GM21526 (cell line): ENCODE data around the gene WDR6.
A peak's percentile ranks its signal among the peaks of the same experiment; 100 is the strongest.

Source experiments
- ATAC-seq: cut with Tn5 transposase; IDR thresholded peaks from one replicate; pipeline ENCODE4 v1.9.1; 2021; ENCODE audit warnings: moderate library complexity; ENCODE audit not compliant: unreplicated experiment, low FRiP score

Gene WDR6

DNA sequence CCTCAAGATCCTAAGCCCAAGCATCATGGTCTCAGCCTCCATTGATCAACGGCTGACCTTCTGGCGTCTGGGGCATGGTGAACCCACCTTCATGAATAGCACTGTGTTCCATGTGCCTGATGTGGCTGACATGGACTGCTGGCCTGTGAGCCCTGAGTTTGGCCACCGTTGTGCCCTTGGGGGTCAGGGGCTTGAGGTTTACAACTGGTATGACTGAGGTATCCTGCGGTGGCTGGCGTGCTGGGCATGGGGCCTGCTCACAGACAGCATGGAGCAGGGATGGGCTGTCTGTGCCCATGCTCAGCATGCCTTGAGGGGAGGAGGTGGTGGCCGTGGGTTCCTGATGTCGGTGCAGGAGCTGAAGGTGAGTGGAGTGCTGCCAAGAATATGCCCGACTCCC lies 7.9 kb downstream of the WDR6 start:
- no peak for ATAC-seq

DNA sequence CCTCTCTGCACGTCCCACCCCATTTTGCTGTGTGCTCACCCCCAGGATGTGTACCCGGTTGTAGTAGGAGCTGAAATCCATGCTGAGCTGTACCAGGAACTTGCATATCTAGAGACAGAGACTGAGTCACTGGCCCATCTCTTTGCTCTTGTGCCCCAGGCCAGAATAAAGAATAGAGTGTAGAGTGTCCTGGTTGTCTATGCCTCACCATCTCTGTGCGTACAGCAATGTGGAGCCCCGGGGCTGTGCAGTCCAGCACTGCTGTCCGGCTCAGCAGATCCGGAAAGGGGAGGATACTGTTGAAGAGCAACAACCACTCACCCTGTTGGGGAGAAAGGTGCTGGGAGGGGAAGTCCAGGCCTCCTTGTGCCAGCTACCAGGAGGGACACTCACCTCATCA lies 8.6 kb downstream of the WDR6 start:
- ATAC-seq, result no peak

DNA sequence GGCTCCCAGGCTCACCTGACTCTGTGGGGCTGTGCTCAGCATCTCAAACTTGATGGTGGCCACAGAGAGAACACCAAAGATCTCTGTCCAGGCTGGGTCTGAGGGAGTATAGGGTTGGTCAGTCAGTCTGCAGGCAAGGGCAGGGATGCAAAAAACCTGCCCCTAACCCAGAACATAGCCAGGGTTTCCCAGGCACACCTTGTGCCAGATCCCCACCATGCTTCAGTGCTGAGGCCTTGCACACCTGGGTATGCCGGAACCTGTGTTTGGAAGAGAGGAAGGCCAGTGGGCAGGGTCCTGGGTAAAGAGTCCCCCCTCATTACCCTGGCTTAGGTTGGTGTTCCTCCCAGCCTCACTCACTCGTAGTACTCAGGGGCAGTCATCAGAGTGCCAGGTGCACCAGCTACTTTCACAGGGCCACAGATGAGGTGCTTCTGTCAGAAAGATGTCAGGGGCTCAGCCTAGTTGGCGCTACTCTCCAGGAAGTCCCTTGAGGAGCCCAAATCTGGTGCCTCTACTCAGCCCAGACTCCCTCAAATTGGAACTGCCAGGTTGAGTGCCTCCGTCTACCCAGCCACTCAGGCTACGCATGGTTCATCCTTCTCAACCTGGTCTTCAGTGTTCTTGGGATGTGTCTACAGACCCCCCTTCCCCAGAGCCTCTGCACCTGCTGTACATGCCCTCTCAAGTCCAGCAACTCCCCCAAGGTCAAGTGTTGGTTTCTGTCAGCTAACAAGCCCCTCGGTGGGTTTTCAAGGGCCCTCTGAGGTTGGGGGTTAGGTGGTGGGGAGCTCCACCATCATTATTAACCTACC lies 9.4 kb downstream of the WDR6 start:
- ATAC-seq, result no peak

GRCh38 chr3:49017229-49017970 lies 10.2 kb downstream of the WDR6 start:
- no peak for ATAC-seq

- ATAC-seq, result no peak
Measured at GRCh38 chr3:49017971-49018706, 10.9 kb downstream of the WDR6 start, which contains the start of gene DALRD3. Gene DALRD3 (minus strand): TSS chr3:49018580. CDS start chr3:49018564, 16 bp downstream.

DNA sequence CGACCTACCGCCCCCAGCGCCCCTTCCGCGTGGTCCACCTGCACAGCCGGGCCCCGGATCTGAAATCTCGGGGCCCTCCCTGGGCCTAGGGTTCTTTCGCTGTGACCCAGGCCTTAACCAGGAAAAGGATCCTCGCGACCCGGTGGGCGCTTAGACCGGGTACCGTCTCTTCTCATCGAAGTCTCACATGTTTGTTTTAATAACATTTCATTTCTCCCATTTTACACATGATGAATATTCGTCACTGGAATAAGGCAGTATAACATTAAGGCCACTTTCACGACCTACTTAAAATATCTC lies 11.5 kb downstream of the WDR6 start:
- ATAC-seq, result no peak

GRCh38 chr3:49019941-49020329 lies 12.7 kb downstream of the WDR6 start:
- ATAC-seq, result no peak

DNA sequence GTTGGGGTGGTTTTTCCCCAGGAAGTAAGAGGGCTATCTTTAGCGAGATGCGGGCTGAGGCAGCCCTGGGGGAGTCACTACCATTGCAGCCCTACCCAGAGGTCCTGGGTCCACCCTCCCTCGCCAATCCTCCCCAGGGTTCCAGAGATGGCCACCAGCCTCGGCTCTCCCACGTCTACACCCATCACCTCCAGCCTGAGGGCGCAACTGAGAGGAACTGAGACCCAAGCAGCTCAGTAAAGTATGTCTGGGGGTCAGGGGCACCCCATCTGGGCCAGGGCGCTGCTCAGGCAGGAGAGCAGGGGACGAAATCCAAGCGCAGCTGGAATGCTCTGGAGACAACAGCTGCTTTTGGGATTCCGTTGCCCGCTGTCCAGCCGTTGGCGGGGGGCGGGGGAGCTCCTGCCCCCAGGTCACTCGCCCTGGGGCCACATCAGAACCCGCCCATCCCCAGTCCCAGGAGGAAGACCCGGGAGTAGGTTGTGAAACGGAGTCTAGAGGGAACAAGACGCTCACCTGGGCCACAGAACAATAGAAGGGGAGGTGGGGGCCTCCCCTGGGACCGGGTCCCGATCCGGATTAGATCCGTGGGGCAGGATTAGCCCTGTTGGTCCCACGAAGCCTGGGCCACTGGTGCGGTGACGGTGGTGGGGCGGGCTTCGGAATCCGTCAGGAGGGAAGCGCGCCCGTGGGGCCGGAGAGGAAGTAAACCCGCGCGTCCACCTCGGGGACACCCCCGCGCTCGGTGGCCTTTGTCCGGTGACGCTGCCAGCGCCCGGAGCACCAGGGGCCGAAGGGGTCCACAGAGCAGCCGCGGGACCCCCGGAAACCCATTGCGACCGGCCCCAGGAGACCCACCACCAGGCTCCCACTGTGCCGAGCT lies 13.4 kb downstream of the WDR6 start:
- ATAC-seq, result peak; percentile 1

- ATAC-seq, result peak; percentile 40
Measured at GRCh38 chr3:49021213-49021812, 14.1 kb downstream of the WDR6 start.

DNA sequence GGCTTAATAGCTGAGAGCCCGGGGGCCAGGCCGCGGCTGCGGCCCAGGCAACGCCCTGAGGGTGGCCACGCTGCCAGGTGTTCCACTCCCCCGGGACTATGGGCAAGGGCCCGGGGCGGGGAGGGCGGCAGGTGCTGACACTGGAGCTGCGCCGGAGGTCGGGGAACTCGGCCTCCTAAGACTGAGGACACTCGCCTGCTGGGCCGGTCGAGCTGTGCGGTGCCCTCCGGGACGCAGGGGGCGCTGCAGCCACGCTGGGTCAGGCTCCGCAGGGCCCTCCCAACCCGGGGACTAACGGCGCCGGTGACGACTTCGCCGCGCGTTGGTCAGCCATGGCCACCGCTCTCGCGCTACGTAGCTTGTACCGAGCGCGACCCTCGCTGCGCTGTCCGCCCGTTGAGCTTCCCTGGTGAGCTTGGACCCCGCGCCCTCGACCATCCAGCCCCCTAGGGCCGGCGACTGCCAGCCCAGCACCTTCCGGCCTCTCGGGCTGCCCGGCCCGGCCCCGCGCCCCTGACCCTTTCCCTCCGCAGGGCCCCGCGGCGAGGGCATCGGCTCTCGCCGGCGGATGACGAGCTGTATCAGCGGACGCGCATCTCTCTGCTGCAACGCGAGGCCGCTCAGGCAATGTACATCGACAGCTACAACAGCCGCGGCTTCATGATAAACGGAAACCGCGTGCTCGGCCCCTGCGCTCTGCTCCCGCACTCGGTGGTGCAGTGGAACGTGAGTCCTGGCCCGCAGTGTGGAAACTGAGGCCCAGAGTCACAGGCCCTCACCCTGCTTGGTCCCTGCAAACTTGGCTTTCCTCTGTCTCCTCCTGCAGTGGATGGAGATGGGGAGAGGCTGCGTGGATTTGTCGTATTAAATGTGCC lies 14.9 kb downstream of the WDR6 start, which contains the start of gene NDUFAF3:
Gene NDUFAF3 (plus strand): TSS at position 309 of the 875 bp plus-strand sequence. CDS start 24 bp downstream, at position 333.
- ATAC-seq, result peak; percentile 46

GRCh38 chr3:49022688-49023171 lies 15.5 kb downstream of the WDR6 start:
- ATAC-seq, result no peak

DNA sequence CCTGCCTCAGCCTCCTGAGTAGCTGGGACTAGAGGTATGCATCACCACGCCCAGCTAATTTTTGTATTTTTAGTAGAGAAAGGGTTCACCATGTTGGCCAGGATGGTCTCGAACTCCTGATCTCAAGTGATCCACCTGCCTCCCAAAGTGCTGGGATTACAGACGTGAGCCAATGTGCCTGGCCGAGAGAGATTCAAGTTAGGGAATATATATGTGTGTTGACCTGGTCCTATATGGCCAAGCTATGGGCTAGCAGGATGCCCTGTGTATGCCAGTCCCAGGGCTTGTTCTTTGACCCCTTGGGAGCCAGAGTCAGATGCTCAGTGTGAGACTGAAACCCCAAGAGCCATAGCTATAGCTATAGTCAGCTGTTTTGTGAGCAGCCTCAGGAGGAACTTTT lies 16.6 kb downstream of the WDR6 start:
- ATAC-seq, result no peak

DNA sequence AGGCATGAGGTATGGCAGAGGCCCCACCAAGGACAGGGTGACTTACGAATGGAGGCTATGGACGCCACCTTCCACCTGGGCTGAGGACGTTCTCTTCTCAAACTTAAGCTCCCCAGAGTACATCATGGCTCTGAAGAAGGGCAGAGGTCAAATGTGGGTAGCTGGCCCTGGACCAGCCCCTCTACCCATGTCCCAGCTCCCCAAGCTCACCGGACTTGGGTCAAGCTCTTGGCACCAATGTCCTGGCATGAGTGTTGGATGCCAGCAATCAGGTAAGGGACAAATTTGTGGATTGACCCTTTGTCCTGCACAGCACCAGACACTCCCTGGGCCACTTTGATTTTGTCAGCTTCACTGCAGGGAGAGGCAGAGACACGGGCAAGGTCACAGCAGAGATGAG lies 17.3 kb downstream of the WDR6 start:
- no peak for ATAC-seq

DNA sequence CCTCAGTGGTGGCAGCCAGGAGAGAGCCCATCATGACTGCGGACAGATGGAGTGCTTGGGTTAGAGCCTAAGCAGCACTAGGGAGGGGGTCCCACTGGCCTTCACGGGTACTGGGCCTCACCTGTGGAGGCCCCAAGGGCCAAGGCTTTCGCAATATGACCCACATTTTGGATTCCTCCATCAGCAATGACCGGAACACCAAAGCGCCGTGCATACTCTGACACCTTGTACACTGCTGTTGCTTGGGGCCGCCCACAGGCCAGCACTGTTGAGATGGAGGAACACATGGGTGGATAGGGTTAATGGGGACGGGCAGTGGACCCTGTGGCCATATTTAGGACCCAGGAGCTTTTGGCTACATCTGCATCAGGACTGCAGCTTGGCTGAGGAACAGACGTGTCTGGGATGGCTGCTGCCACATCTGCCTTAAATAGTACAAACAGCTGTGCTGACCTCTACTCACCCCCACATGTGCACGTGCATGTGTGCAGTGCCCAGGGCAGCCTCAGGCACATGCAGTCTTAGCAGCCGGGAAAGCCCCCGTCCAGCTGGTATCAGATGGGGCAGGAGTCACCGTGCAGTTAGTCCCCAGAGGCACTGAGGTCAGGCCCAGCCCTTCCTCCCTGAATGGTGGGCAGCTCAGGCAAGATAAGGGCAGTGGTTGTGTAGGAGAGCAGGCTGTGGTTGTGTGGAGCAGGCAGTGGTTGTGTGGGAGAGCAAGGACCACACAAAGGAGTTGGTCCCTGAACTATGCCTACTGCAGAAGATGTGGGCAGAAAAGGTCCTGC lies 18.0 kb downstream of the WDR6 start:
- ATAC-seq, result no peak

DNA sequence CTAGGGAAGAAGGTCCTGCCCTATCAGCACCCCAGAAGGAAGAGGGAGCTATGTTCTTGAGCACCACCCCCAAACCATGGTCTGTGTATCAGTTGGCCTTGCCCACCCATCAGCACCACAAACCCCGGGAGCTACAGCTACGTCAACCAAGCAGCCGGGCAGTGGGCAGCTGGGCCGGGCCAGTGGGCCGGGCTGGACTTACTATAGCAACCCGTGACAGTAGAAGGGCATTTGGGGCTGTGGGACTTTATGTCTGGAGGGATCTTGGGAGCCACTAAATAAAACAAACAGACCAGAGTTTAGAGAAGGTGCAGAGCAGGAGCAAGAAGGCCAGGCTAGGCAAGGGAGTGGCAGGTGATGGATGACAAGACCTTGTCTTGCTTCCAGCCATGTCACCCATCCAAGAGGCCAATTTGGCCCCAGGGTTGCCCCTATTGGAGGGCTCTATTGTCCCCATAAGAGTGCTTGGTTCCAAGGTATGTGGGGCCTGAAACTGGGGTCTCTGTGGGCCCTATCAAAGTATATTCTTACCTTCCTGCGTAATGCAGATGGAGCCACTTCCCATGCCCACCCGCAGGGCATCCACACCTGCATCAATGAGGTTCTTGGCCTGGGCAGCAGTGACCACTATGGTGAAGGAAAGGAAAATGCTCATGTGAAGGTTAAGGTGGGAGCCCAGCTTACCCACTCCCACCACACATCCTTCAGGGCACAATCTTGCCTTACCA lies 18.8 kb downstream of the WDR6 start:
- no peak for ATAC-seq

DNA sequence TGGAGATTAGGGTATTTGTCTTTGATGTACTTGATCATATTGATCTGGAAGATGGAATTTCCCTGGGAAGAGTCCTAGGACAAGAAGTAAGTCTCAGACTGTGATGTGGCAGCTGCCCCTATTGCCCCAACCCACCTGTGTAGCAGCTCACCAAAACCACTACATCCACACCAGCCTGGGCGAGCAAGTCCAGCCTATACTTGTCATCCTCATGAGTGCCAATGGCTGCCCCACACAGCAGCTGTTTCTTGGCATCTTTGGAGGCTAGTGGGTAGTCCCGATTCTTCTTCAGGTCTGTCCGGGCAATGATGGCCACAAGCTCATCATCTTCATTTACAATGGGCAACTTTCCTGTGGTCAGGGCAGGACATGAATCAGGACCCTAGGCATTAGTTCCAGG lies 19.3 kb downstream of the WDR6 start:
- no peak for ATAC-seq

DNA sequence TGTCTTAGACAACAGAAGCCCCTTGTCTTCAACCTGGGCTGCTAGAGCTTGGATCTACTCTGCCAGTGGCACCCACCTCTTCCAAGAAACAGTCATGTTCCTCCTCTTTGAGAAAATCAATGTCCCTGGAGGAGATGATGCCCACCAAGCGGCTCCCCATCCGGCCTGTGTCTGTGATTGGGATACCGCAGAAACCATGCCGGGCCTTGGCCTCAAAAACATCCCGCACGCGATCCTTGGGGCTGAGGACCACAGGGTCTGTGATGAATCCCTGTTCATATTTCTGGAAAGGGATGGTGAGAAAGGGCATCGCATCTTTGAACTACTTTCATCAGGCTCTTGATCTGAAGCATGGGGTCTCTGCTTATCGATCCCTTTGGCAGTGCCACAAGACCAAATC lies 20.4 kb downstream of the WDR6 start:
- ATAC-seq, result no peak
